ENCODE measurements around the gene INKA1.
A peak's percentile ranks its signal among the peaks of the same experiment; 100 is the strongest.
"Not testable (repeated sequence)": the region's sequence is repeated elsewhere in the genome, so short reads cannot be mapped to it uniquely, and the experiment has no call there.

Gene INKA1

GRCh38 chr3:49780080-49780974 lies 22.7 kb upstream of the INKA1 start:
- Mint-ChIP-seq H3K36me3 (peaks cover 30% of the 10 kb centered on the region), H3K4me3 (no peak overlapping the region), H3K9me3 (no peaks in the 10 kb centered on the region), H3K4me1 (peaks cover 33% of the 10 kb centered on the region), H3K27ac (no peak overlapping the region), H3K27me3 (no peaks in the 10 kb centered on the region)
- no peak for ATAC-seq

GRCh38 chr3:49780975-49781365 lies 22.1 kb upstream of the INKA1 start:
- H3K27ac Mint-ChIP-seq, ATAC-seq, H3K27me3 Mint-ChIP-seq, H3K4me3 Mint-ChIP-seq, H3K9me3 Mint-ChIP-seq: not testable (repeated sequence)
- Mint-ChIP-seq H3K4me1 (peaks cover 39% of the 10 kb centered on the region), H3K36me3 (peaks cover 28% of the 10 kb centered on the region)

- H3K9me3 Mint-ChIP-seq = no peaks in the 10 kb centered on the region
- no peak overlapping the region for H3K27ac Mint-ChIP-seq
- no peak overlapping the region for H3K4me3 Mint-ChIP-seq
- peaks cover 39% of the 10 kb centered on the region for H3K4me1 Mint-ChIP-seq
- ATAC-seq = no peak
- H3K27me3 Mint-ChIP-seq = no peaks in the 10 kb centered on the region
- H3K36me3 Mint-ChIP-seq = peaks cover 27% of the 10 kb centered on the region
Observed at GRCh38 chr3:49781415-49782199, 21.5 kb upstream of the INKA1 start.

GRCh38 chr3:49782277-49782676 lies 20.8 kb upstream of the INKA1 start:
- H3K4me3 Mint-ChIP-seq, ATAC-seq, H3K27me3 Mint-ChIP-seq, H3K27ac Mint-ChIP-seq, H3K9me3 Mint-ChIP-seq: not testable (repeated sequence)
- H3K36me3 Mint-ChIP-seq = peaks cover 22% of the 10 kb centered on the region
- H3K4me1 Mint-ChIP-seq = peaks cover 46% of the 10 kb centered on the region

- no peaks in the 10 kb centered on the region for H3K27me3 Mint-ChIP-seq
- peak; percentile 78 for ATAC-seq
- H3K4me1 Mint-ChIP-seq = peaks cover 38% of the 10 kb centered on the region
- no peaks in the 10 kb centered on the region for H3K9me3 Mint-ChIP-seq
- peak overlapping the region; percentile 95 for H3K27ac Mint-ChIP-seq
- H3K4me3 Mint-ChIP-seq = peak overlapping the region; percentile 92
- H3K36me3 Mint-ChIP-seq = peaks cover 5% of the 10 kb centered on the region
Observed at GRCh38 chr3:49785565-49786356, 17.3 kb upstream of the INKA1 start.

- ATAC-seq = peak; percentile 100
- Mint-ChIP-seq H3K9me3 (no peaks in the 10 kb centered on the region), H3K36me3 (no peaks in the 10 kb centered on the region), H3K27me3 (no peaks in the 10 kb centered on the region), H3K4me1 (peaks cover 30% of the 10 kb centered on the region), H3K27ac (peak within 1 kb of the TSS; percentile 95), H3K4me3 (peak within 1 kb of the TSS; percentile 92)
Observed at GRCh38 chr3:49786357-49787181, 16.5 kb upstream of the INKA1 start, which contains the start of gene IP6K1. IP6K1 (minus strand) TSS chr3:49786542; CDS start chr3:49748040, 38,502 bp downstream.

GRCh38 chr3:49787182-49787464 lies 15.9 kb upstream of the INKA1 start:
- ATAC-seq = no peak
- Mint-ChIP-seq H3K9me3 (no peaks in the 10 kb centered on the region), H3K4me1 (peaks cover 29% of the 10 kb centered on the region), H3K4me3 (peak overlapping the region; percentile 92), H3K36me3 (no peaks in the 10 kb centered on the region), H3K27me3 (no peaks in the 10 kb centered on the region), H3K27ac (peak overlapping the region; percentile 95)

GRCh38 chr3:49787536-49787935 lies 15.5 kb upstream of the INKA1 start:
- Mint-ChIP-seq H3K27me3 (no peaks in the 10 kb centered on the region), H3K9me3 (no peaks in the 10 kb centered on the region), H3K36me3 (no peaks in the 10 kb centered on the region), H3K27ac (peak overlapping the region; percentile 95), H3K4me1 (peaks cover 29% of the 10 kb centered on the region), H3K4me3 (peak overlapping the region; percentile 92)
- no peak for ATAC-seq

GRCh38 chr3:49788056-49788455 lies 15.0 kb upstream of the INKA1 start:
- Mint-ChIP-seq H3K4me3 (no peak overlapping the region), H3K9me3 (no peaks in the 10 kb centered on the region), H3K36me3 (no peaks in the 10 kb centered on the region), H3K27ac (no peak overlapping the region), H3K4me1 (peaks cover 29% of the 10 kb centered on the region), H3K27me3 (no peaks in the 10 kb centered on the region)
- ATAC-seq = no peak

GRCh38 chr3:49790626-49791411 lies 12.2 kb upstream of the INKA1 start:
- no peak overlapping the region for H3K4me3 Mint-ChIP-seq
- H3K36me3 Mint-ChIP-seq = no peaks in the 10 kb centered on the region
- H3K27me3 Mint-ChIP-seq = no peaks in the 10 kb centered on the region
- H3K4me1 Mint-ChIP-seq = peaks cover 16% of the 10 kb centered on the region
- no peak for ATAC-seq
- H3K27ac Mint-ChIP-seq = no peak overlapping the region
- H3K9me3 Mint-ChIP-seq = no peaks in the 10 kb centered on the region

- Mint-ChIP-seq H3K9me3 (no peaks in the 10 kb centered on the region), H3K36me3 (no peaks in the 10 kb centered on the region), H3K4me3 (no peak overlapping the region), H3K27ac (no peak overlapping the region), H3K4me1 (peaks cover 16% of the 10 kb centered on the region), H3K27me3 (no peaks in the 10 kb centered on the region)
- no peak for ATAC-seq
Observed at GRCh38 chr3:49791571-49791970, 11.5 kb upstream of the INKA1 start.

GRCh38 chr3:49792371-49793150 lies 10.5 kb upstream of the INKA1 start:
- H3K36me3 Mint-ChIP-seq = no peaks in the 10 kb centered on the region
- no peaks in the 10 kb centered on the region for H3K9me3 Mint-ChIP-seq
- H3K27me3 Mint-ChIP-seq = no peaks in the 10 kb centered on the region
- H3K4me1 Mint-ChIP-seq = peaks cover 6% of the 10 kb centered on the region
- H3K27ac Mint-ChIP-seq = no peak overlapping the region
- ATAC-seq = no peak
- no peak overlapping the region for H3K4me3 Mint-ChIP-seq

- Mint-ChIP-seq H3K9me3 (no peaks in the 10 kb centered on the region), H3K36me3 (no peaks in the 10 kb centered on the region), H3K4me3 (no peak overlapping the region), H3K27ac (no peak overlapping the region), H3K4me1 (peaks cover 6% of the 10 kb centered on the region), H3K27me3 (no peaks in the 10 kb centered on the region)
- ATAC-seq = no peak
Observed at GRCh38 chr3:49793486-49794085, 9.5 kb upstream of the INKA1 start.

Measured in stimulated activated memory B cell treated with anti-CD40 and anti-IgM and Interleukin-4, amounts not matched to agents 10 μg/mL and 1 μg/mL and 100 μg/mL, for 72 hours (primary cell).